ENCODE measurements around the gene GRHL1.

DNA sequence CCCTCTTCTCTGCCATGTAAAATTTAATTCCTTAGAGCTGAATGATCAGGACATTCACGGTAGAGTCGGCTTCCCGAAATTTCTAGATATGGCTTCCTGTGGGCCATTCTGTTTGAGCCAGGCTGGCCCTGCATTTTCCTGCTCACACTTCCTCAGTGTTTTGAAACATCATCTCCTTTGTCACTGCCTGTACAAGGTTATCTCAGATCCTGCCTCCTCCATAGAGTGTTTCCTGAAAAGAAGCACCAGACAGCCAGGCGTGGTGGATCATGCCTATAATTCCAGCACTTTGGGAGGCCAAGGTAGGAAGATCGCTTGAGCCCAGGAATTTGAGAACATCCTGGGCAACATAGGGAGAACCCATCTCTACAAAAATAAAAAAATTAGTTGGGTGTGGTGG lies 43.6 kb downstream of the GRHL1 start:
- TF ChIP-seq EZH2 (IDR thresholded peaks at IDR 0.05; ENCODE audit: low read depth, low read length, severe bottlenecking) (no peak), CBX5 (IDR thresholded peaks at IDR 0.05; ENCODE audit: low read depth, low read length) (no peak)
- TF ChIP-seq, protein P1, sequence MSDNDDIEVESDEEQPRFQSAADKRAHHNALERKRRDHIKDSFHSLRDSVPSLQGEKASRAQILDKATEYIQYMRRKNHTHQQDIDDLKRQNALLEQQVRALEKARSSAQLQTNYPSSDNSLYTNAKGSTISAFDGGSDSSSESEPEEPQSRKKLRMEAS (IDR thresholded peaks at IDR 0.05), result no peak
- TF ChIP-seq, protein P2, sequence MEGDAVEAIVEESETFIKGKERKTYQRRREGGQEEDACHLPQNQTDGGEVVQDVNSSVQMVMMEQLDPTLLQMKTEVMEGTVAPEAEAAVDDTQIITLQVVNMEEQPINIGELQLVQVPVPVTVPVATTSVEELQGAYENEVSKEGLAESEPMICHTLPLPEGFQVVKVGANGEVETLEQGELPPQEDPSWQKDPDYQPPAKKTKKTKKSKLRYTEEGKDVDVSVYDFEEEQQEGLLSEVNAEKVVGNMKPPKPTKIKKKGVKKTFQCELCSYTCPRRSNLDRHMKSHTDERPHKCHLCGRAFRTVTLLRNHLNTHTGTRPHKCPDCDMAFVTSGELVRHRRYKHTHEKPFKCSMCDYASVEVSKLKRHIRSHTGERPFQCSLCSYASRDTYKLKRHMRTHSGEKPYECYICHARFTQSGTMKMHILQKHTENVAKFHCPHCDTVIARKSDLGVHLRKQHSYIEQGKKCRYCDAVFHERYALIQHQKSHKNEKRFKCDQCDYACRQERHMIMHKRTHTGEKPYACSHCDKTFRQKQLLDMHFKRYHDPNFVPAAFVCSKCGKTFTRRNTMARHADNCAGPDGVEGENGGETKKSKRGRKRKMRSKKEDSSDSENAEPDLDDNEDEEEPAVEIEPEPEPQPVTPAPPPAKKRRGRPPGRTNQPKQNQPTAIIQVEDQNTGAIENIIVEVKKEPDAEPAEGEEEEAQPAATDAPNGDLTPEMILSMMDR (IDR thresholded peaks at IDR 0.05; ENCODE audit: control extremely low read depth in 1 of 3, insufficient read depth in 1 of 3, low read depth in 1 of 3, low read length in 3 of 3), result no peak
- TF ChIP-seq, protein P3, sequence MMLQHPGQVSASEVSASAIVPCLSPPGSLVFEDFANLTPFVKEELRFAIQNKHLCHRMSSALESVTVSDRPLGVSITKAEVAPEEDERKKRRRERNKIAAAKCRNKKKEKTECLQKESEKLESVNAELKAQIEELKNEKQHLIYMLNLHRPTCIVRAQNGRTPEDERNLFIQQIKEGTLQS (IDR thresholded peaks at IDR 0.05; ENCODE audit: insufficient read depth, low read depth, low read length), result no peak

All from H1 (cell line).